B cell (primary cell): ENCODE measurements around the gene ADO. TPM values are rescaled to one million over a fixed set of nuclear protein-coding genes. Genes with fewer than 3 reads are reported as not detected.

Experiments used
- ATAC-seq: fragments of 200-7000 bp; cut with Tn5 transposase; one replicate; pipeline ENCODE4 v1.10.0; 2021; ENCODE audit warnings: low read depth, mild to moderate bottlenecking, moderate number of reproducible peaks, moderate library complexity
- CTCF ChIA-PET: fragments of 350-600 bp; sonication (Branson Sonifier 250); formaldehyde crosslinking; loops from one replicate; lab custom pipeline; 2021; ENCODE audit warnings: antibody characterized with exemption, inconsistent platforms; lab: Charles Lee
- POLR2A ChIA-PET: fragments of 350-600 bp; sonication (Branson Sonifier 250); formaldehyde crosslinking; loops from one replicate; lab custom pipeline; 2021; ENCODE audit warnings: antibody characterized with exemption; lab: Charles Lee
- DNase-seq: peaks from one replicate; pipeline ENCODE4 v3.0.0; 2013
- H2AFZ ChIP-seq: 2 replicates; pipeline ENCODE4 v1.6.1; 2012; ENCODE audit warnings: mild to moderate bottlenecking, low read depth, low read length; ENCODE audit not compliant: insufficient read depth, poor library complexity, severe bottlenecking
- H3K27ac ChIP-seq, 2 donors: 1 replicate in 1 of 2; 2 replicates in 1 of 2; pipeline ENCODE4 v1.5.1; 2012 to 2013; ENCODE audit warnings: low read length in 2 of 2, mild to moderate bottlenecking in 2 of 2, moderate library complexity in 1 of 2
- H3K27me3 ChIP-seq, 4 experiments: fragments of 200-600 bp in 1 of 4; sonication (generic) in 1 of 4; replicated peaks in 1 of 4; 1 replicate in 2 of 4; 2 replicates in 2 of 4; pipeline versions ENCODE4 v1.6.1 to v1.7.0; 2013 to 2016; ENCODE audit warnings: low read length in 3 of 4, mild to moderate bottlenecking in 2 of 4, mixed read lengths in 1 of 4, moderate library complexity in 1 of 4; ENCODE audit not compliant: insufficient read depth in 4 of 4, control insufficient read depth in 3 of 4; ENCODE audit errors: control extremely low read depth in 1 of 4
- H3K36me3 ChIP-seq, 2 experiments: replicated peaks in 1 of 2; 1 replicate in 1 of 2; 2 replicates in 1 of 2; pipeline versions ENCODE4 v1.6.1 to v1.7.1; 2013; ENCODE audit warnings: low read length in 1 of 2; ENCODE audit not compliant: insufficient read depth in 2 of 2, control insufficient read depth in 1 of 2; ENCODE audit errors: control extremely low read depth in 1 of 2, extremely low read depth in 1 of 2
- H3K4me1 ChIP-seq, 2 donors: fragments of 200-600 bp in 1 of 2; sonication (generic) in 1 of 2; 1 replicate in 1 of 2; 2 replicates in 1 of 2; pipeline versions ENCODE4 v1.5.1 to v1.6.1; 2013 to 2017; ENCODE audit warnings: low read length in 2 of 2; ENCODE audit not compliant: control insufficient read depth in 2 of 2, insufficient read depth in 2 of 2
- H3K4me2 ChIP-seq: replicated peaks from 2 replicates; pipeline ENCODE3; 2012; ENCODE audit warnings: mild to moderate bottlenecking, low read depth, low read length; ENCODE audit not compliant: poor library complexity, severe bottlenecking
- H3K4me3 ChIP-seq, 5 experiments: fragments of 200-600 bp in 1 of 5; sonication (generic) in 1 of 5; 1 replicate in 3 of 5; 2 replicates in 2 of 5; pipeline versions ENCODE4 v1.5.1 to v1.7.0; 2011 to 2016; ENCODE audit warnings: low read length in 4 of 5, mild to moderate bottlenecking in 4 of 5, low read depth in 2 of 5, control low read depth in 1 of 5, moderate library complexity in 1 of 5; ENCODE audit not compliant: insufficient read depth in 1 of 5; ENCODE audit errors: control extremely low read depth in 1 of 5, extremely low read depth in 1 of 5
- H3K79me2 ChIP-seq: fragments of 200-600 bp; sonication (generic); one replicate; pipeline ENCODE4 v1.6.0; 2016; ENCODE audit warnings: low read length; ENCODE audit not compliant: control insufficient read depth, insufficient read depth
- H3K9ac ChIP-seq: fragments of 200-600 bp; sonication (generic); 2 replicates; pipeline ENCODE4 v1.6.1; 2017; ENCODE audit warnings: mild to moderate bottlenecking, low read length, moderate library complexity
- H3K9me3 ChIP-seq, 3 donors: one replicate each; pipeline versions ENCODE4 v1.6.1 to v1.7.1; 2013; ENCODE audit warnings: low read length in 2 of 3; ENCODE audit not compliant: control insufficient read depth in 2 of 3, insufficient read depth in 1 of 3; ENCODE audit errors: control extremely low read depth in 1 of 3
- H4K20me1 ChIP-seq: 2 replicates; pipeline ENCODE4 v1.6.0; 2012; ENCODE audit warnings: mild to moderate bottlenecking, low read length; ENCODE audit not compliant: insufficient read depth, control insufficient read depth, poor library complexity, severe bottlenecking
- H3K27ac Mint-ChIP-seq: one replicate; pipeline ENCODE4 v1.8.0; 2021; ENCODE audit warnings: mixed read lengths
- H3K27me3 Mint-ChIP-seq: one replicate; pipeline ENCODE4 v1.8.0; 2021; ENCODE audit warnings: mixed read lengths
- H3K4me1 Mint-ChIP-seq: one replicate; pipeline ENCODE4 v1.8.0; 2021; ENCODE audit warnings: mixed read lengths
- H3K4me3 Mint-ChIP-seq: one replicate; pipeline ENCODE4 v1.8.0; 2021; ENCODE audit warnings: mixed read lengths
- H3K9me3 Mint-ChIP-seq: one replicate; pipeline ENCODE4 v1.8.0; 2022; ENCODE audit warnings: mixed read lengths; ENCODE audit not compliant: insufficient read depth
- CTCF ChIP-seq: fragments of 200-600 bp; IDR thresholded peaks from one replicate; pipeline ENCODE4 v1.8.0; 2022; ENCODE audit warnings: antibody characterized with exemption, mild to moderate bottlenecking
- EZH2 ChIP-seq: IDR thresholded peaks from 2 replicates; pipeline ENCODE4 v1.6.1; 2012; ENCODE audit warnings: borderline replicate concordance, low read depth, mild to moderate bottlenecking, moderate library complexity, low read length; ENCODE audit not compliant: insufficient read depth, poor library complexity, severe bottlenecking
- WGBS: methylation state at CpG from one replicate; pipeline ENCODE4 v1.1.5; 2013; ENCODE audit warnings: missing lambda C conversion rate; ENCODE audit not compliant: insufficient coverage; 5-methylcytosine and 5-hydroxymethylcytosine counted together
- intact Hi-C: fragments of 100-400 bp; cut with micrococcal nuclease; formaldehyde crosslinking; loops from one replicate; pipeline ENCODE4 v1.10.0; 2022
- polyA plus RNA-seq: library from polyadenylated mRNA; depleted of rRNA; stranded (reverse); fragments of >200 nt; gene quantifications from 2 replicates; pipeline ENCODE4 v1.2.3, GENCODE V29; 2012
- total RNA-seq, 2 donors: library from RNA; stranded (reverse); fragments of 120-200 nt in 1 of 2; gene quantifications; 1 replicate in 1 of 2; 2 replicates in 1 of 2; pipeline versions ENCODE4 v1.2.3 to v1.2.4, GENCODE V29; 2013 to 2022

Gene ADO
- total and polyA plus RNA-seq, 2 donors (not counting 1 experiment from before 2014, with no cell fraction given), result 9.4 to 18.4 TPM

- Histone ChIP-seq H2AFZ (no peak overlapping the region), H3K4me3 (no peak overlapping the region), H4K20me1 (no peaks in the 10 kb centered on the region), H3K27me3 (peaks cover 0 to 7% (median 0%) of the 10 kb centered on the region in 4 experiments), H3K27ac (no peak overlapping the region), H3K36me3 (no peaks in the 10 kb centered on the region), H3K4me2 (no peak overlapping the region), H3K9ac (no peak overlapping the region), H3K4me1 (peaks cover 0 to 7% of the 10 kb centered on the region in 2 donors), H3K79me2 (no peaks in the 10 kb centered on the region), H3K9me3 (no peaks in the 10 kb centered on the region)
- CTCF ChIA-PET, result no interaction called here
- intact Hi-C loops, result no loop called here
- 100% methylated on average over 1 of the region's 4 CpGs for WGBS
- Mint-ChIP-seq H3K27me3 (no peaks in the 10 kb centered on the region), H3K4me3 (no peak overlapping the region), H3K27ac (no peak overlapping the region), H3K9me3 (no peaks in the 10 kb centered on the region), H3K4me1 (peaks cover 4% of the 10 kb centered on the region)
- TF ChIP-seq EZH2 (no peak), CTCF (no peak)
- DNase-seq (no peak), ATAC-seq (no peak)
- POLR2A ChIA-PET, result no interaction called here
These were observed 40.5 kb upstream of the ADO start for GRCh38 chr10:62764011-62764410.

GRCh38 chr10:62765726-62766125 lies 38.8 kb upstream of the ADO start:
- Histone ChIP-seq H3K9me3 (no peaks in the 10 kb centered on the region), H3K36me3 (no peaks in the 10 kb centered on the region), H3K4me3 (no peak overlapping the region), H3K9ac (no peak overlapping the region), H3K27ac (no peak overlapping the region), H3K79me2 (no peaks in the 10 kb centered on the region), H4K20me1 (no peaks in the 10 kb centered on the region), H3K4me1 (peaks cover 0 to under 1% of the 10 kb centered on the region in 2 donors), H3K27me3 (no peaks in the 10 kb centered on the region), H2AFZ (no peak overlapping the region), H3K4me2 (no peak overlapping the region)
- Mint-ChIP-seq H3K9me3 (no peaks in the 10 kb centered on the region), H3K4me1 (no peaks in the 10 kb centered on the region), H3K27me3 (no peaks in the 10 kb centered on the region), H3K4me3 (no peak overlapping the region), H3K27ac (no peak overlapping the region)
- ChIA-PET CTCF (no interaction called here), POLR2A (no interaction called here)
- intact Hi-C loops, result no loop called here
- WGBS, result no CpG with 5 or more reads among the region's 2 CpGs
- TF ChIP-seq EZH2 (no peak), CTCF (no peak)
- DNase-seq (no peak), ATAC-seq (no peak)
